PC-3 (cell line): ENCODE data around the gene PYGO2. TPM values are rescaled to one million over a fixed set of nuclear protein-coding genes. Genes with fewer than 3 reads are reported as not detected.
A peak's percentile ranks its signal among the peaks of the same experiment; 100 is the strongest.

Experiments
- ATAC-seq: fragments of 200-7000 bp; cut with Tn5 transposase; 2 replicates; pipeline ENCODE4 v1.9.1; 2020; ENCODE audit warnings: mild to moderate bottlenecking, moderate library complexity
- BruUV-seq: library from RNA; stranded (reverse); fragments of 400-500 nt; replicated peaks from 2 replicates; lab custom pipeline; 2021; lab: Mats Ljungman, UMichigan
- CTCF ChIA-PET: fragments of 300-600 bp; sonication (Branson Sonifier 250); formaldehyde crosslinking; loops from one replicate; lab custom pipeline; 2022; ENCODE audit warnings: antibody characterized with exemption; lab: Charles Lee
- POLR2A ChIA-PET: fragments of 300-600 bp; sonication (Branson Sonifier 250); formaldehyde crosslinking; loops from one replicate; lab custom pipeline; 2022; ENCODE audit warnings: antibody characterized with exemption; ENCODE audit not compliant: unreplicated experiment; lab: Charles Lee
- DNase-seq: peaks from one replicate; pipeline ENCODE4 v3.0.0-alpha.2; 2015
- H2AFZ ChIP-seq: fragments of 300-600 bp; sonication (generic); 2 replicates; pipeline ENCODE4 v1.6.0; 2016; ENCODE audit warnings: antibody characterized with exemption, low read length
- H3F3A ChIP-seq: fragments of 300-600 bp; sonication (generic); one replicate; pipeline ENCODE4 v1.6.0; 2017; ENCODE audit warnings: antibody characterized with exemption, low read length, control low read depth, mild to moderate bottlenecking; ENCODE audit not compliant: unreplicated experiment
- H3K27ac ChIP-seq: fragments of 300-600 bp; sonication (generic); 2 replicates; pipeline ENCODE4 v1.5.1; 2016; ENCODE audit warnings: mild to moderate bottlenecking, low read length
- H3K27me3 ChIP-seq: fragments of 300-600 bp; sonication (generic); 2 replicates; pipeline ENCODE4 v1.6.1; 2016; ENCODE audit warnings: low read length, mixed read lengths
- H3K36me3 ChIP-seq: fragments of 300-600 bp; sonication (generic); 2 replicates; pipeline ENCODE4 v1.6.1; 2016; ENCODE audit warnings: low read depth, mixed run types, low read length, mixed read lengths
- H3K4me1 ChIP-seq: fragments of 300-600 bp; sonication (generic); 2 replicates; pipeline ENCODE4 v1.5.1; 2016; ENCODE audit warnings: low read length; ENCODE audit not compliant: insufficient read depth
- H3K4me2 ChIP-seq: fragments of 300-600 bp; sonication (generic); 2 replicates; pipeline ENCODE4 v1.6.0; 2016; ENCODE audit warnings: low read length
- H3K4me3 ChIP-seq: fragments of 300-600 bp; sonication (generic); 2 replicates; pipeline ENCODE4 v1.5.1; 2016; ENCODE audit warnings: mild to moderate bottlenecking, low read length, mixed read lengths
- H3K79me2 ChIP-seq: fragments of 300-600 bp; sonication (generic); 2 replicates; pipeline ENCODE4 v1.6.1; 2017; ENCODE audit warnings: low read length, mixed read lengths
- H3K9ac ChIP-seq: fragments of 300-600 bp; sonication (generic); 2 replicates; pipeline ENCODE4 v1.6.0; 2016; ENCODE audit warnings: mild to moderate bottlenecking, low read length
- H3K9me2 ChIP-seq: fragments of 300-600 bp; sonication (generic); replicated peaks from 2 replicates; pipeline ENCODE4 v1.6.1; 2016; ENCODE audit warnings: mixed run types, low read length, mixed read lengths
- H3K9me3 ChIP-seq: fragments of 300-600 bp; sonication (generic); 2 replicates; pipeline ENCODE4 v1.6.1; 2016; ENCODE audit warnings: low read length, mixed read lengths
- H4K20me1 ChIP-seq: fragments of 300-600 bp; sonication (generic); 2 replicates; pipeline ENCODE4 v1.6.1; 2016; ENCODE audit warnings: low read length, mixed read lengths
- CTCF ChIP-seq: fragments of 300-600 bp; sonication (generic); conservative IDR thresholded peaks from 2 replicates; pipeline ENCODE4 v1.5.1; 2017; ENCODE audit warnings: antibody characterized with exemption, low read depth, mild to moderate bottlenecking, low read length
- EZH2 ChIP-seq: fragments of 300-600 bp; sonication (generic); IDR thresholded peaks from one replicate; pipeline ENCODE4 v1.6.1; 2017; ENCODE audit warnings: antibody characterized with exemption, mild to moderate bottlenecking, low read length; ENCODE audit not compliant: unreplicated experiment
- EZH2phosphoT487 ChIP-seq: fragments of 300-600 bp; sonication (generic); IDR thresholded peaks from 2 replicates; pipeline ENCODE4 v1.6.1; 2018; ENCODE audit warnings: mild to moderate bottlenecking, antibody characterized with exemption, low read length, borderline replicate concordance
- intact Hi-C: fragments of 100-400 bp; cut with micrococcal nuclease; formaldehyde crosslinking; loops from 2 replicates; pipeline ENCODE4 v1.9.0; 2023
- total RNA-seq: library from RNA; depleted of rRNA; stranded (reverse); fragments of >200 nt; gene quantifications from 2 replicates; pipeline ENCODE4 v1.2.3, GENCODE V29; 2014

The PYGO2 gene
- total RNA-seq, 1 experiment from 2014 or later: 41.7 TPM

GRCh38 chr1:154960446-154961136 is 991 bp downstream of the PYGO2 start:
- CTCF ChIA-PET: interaction anchor here (1.0 to 1.7 kb wide), 4 partner anchors 33 to 44 kb away, joined by 3 to 8 read pairs (median 6); partner anchors contain the start of genes LENEP and ZBTB7B
- H3K36me3 ChIP-seq: peaks cover 29% of the 10 kb centered on the region; the same call in 1 of the 2 replicates
- no peaks in the 10 kb centered on the region for H3K27me3 ChIP-seq
- ATAC-seq (no peak), DNase-seq (no peak)
- BruUV-seq: TSS peak; percentile 48
- peak overlapping the region; percentile 71 for H3K4me3 ChIP-seq
- POLR2A ChIA-PET: interaction anchor here (1.0 kb wide), 2 partner anchors 12 to 13 kb away, joined by 4 read pairs; no protein-coding TSS in a partner anchor
- H3K4me1 ChIP-seq: peaks cover 25% of the 10 kb centered on the region
- peak overlapping the region; percentile 88 for H3K4me2 ChIP-seq
- H4K20me1 ChIP-seq: no peaks in the 10 kb centered on the region
- intact Hi-C loops: loop anchor here (1.0 to 2.0 kb wide), 3 partner anchors 13 to 56 kb away; no protein-coding TSS in a partner anchor
- TF ChIP-seq EZH2 (no peak), EZH2phosphoT487 (no peak), CTCF (no peak)
- peak overlapping the region; percentile 96 for H3K9ac ChIP-seq
- peak overlapping the region; percentile 77; the same call in 1 of the 2 replicates for H2AFZ ChIP-seq
- no peaks in the 10 kb centered on the region for H3F3A ChIP-seq
- H3K79me2 ChIP-seq: peaks cover 42% of the 10 kb centered on the region
- H3K9me2 ChIP-seq: no peaks in the 10 kb centered on the region
- peak overlapping the region; percentile 83; the same call in 1 of the 2 replicates for H3K27ac ChIP-seq
- no peaks in the 10 kb centered on the region for H3K9me3 ChIP-seq

DNA sequence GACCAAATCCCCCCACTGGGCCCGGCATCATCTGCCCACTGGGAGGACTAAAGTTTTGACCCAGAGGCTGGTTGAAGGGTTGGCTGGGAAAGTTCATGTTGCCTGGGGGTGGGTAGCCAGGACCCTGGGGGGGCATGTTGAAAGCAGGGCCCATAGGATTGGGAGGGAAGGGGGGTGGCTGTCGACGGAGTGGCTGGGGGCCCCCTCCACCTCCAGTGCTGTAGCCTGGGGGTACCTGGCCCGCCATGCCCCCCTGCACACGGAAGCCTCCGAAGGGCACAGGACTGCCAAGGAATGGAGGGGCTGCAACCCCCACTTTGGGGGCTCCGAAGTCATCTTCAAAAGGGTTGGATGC is 2.2 kb downstream of the PYGO2 start:
- CTCF ChIA-PET: no interaction called here
- H3K9me3 ChIP-seq: no peaks in the 10 kb centered on the region
- peaks cover 20% of the 10 kb centered on the region; the same call in 1 of the 2 replicates for H3K36me3 ChIP-seq
- no peak overlapping the region for H3K9ac ChIP-seq
- DNase-seq (no peak), ATAC-seq (no peak)
- POLR2A ChIA-PET: no interaction called here
- H3K4me1 ChIP-seq: peaks cover 31% of the 10 kb centered on the region
- H3K27me3 ChIP-seq: no peaks in the 10 kb centered on the region
- peaks cover 42% of the 10 kb centered on the region for H3K79me2 ChIP-seq
- no peak overlapping the region for H3K4me2 ChIP-seq
- H3F3A ChIP-seq: no peaks in the 10 kb centered on the region
- H2AFZ ChIP-seq: no peak overlapping the region
- intact Hi-C loops: no loop called here
- no peak overlapping the region for H3K27ac ChIP-seq
- H3K4me3 ChIP-seq: no peak overlapping the region
- BruUV-seq: no TSS peak
- H3K9me2 ChIP-seq: no peaks in the 10 kb centered on the region
- TF ChIP-seq CTCF (no peak), EZH2 (no peak), EZH2phosphoT487 (no peak)
- H4K20me1 ChIP-seq: no peaks in the 10 kb centered on the region
